GM12878 (cell line): ENCODE measurements around the gene AADAC. TPM values are rescaled to one million over a fixed set of nuclear protein-coding genes. Genes with fewer than 3 reads are reported as not detected.
A peak's percentile ranks its signal among the peaks of the same experiment; 100 is the strongest.

ENCODE experiments used
- ATAC-seq: fragments of 200-7000 bp; cut with Tn5 transposase; 3 replicates; pipeline ENCODE4 v1.9.1; 2020; ENCODE audit warnings: mild to moderate bottlenecking, moderate library complexity
- BruUV-seq: library from RNA; stranded (reverse); fragments of 400-500 nt; replicated peaks from 2 replicates; lab custom pipeline; 2021; lab: Mats Ljungman, UMichigan
- CTCF ChIA-PET: fragments of 300-600 bp; sonication (Branson Sonifier 250); formaldehyde crosslinking; extraction: SDS; loops from one replicate; lab custom pipeline; 2021; ENCODE audit warnings: inconsistent platforms; lab: Yijun Ruan, JAX
- POLR2A ChIA-PET: fragments of 350-600 bp; formaldehyde crosslinking; extraction: SDS; loops from one replicate; lab custom pipeline; 2021; ENCODE audit warnings: inconsistent platforms; lab: Charles Lee
- RAD21 ChIA-PET: fragments of 300-600 bp; sonication (Branson Sonifier 250); formaldehyde crosslinking; loops from one replicate; lab custom pipeline; 2023; ENCODE audit warnings: antibody characterized with exemption; ENCODE audit not compliant: unreplicated experiment; lab: Charles Lee
- SMC1A ChIA-PET: fragments of 300-600 bp; sonication (Branson Sonifier 250); formaldehyde crosslinking; loops from one replicate; lab custom pipeline; 2023; ENCODE audit not compliant: unreplicated experiment, uncharacterized antibody; lab: Charles Lee
- DNase-seq: peaks from one replicate; pipeline ENCODE4 v3.0.0-alpha.2; 2011; ENCODE audit warnings: low read depth, low spot score
- FAIRE-seq: peaks from 3 replicates; lab custom pipeline; 2011; peaks lifted over from hg19 to GRCh38; lab: Jason Lieb, UNC
- H2AFZ ChIP-seq: 2 replicates; pipeline ENCODE4 v1.6.0; 2011; ENCODE audit warnings: low read depth, low read length, control low read depth; ENCODE audit not compliant: control insufficient read depth
- H3K27ac ChIP-seq: 2 replicates; pipeline ENCODE4 v1.5.1; 2011; ENCODE audit warnings: control low read depth; ENCODE audit not compliant: control insufficient read depth, insufficient read depth
- H3K27me3 ChIP-seq, 2 experiments: replicated peaks in 1 of 2; 2 replicates each; pipeline versions ENCODE4 v1.6.0 to v1.6.1; 2011; ENCODE audit warnings: low read length in 1 of 2; ENCODE audit not compliant: control insufficient read depth in 2 of 2, insufficient read depth in 2 of 2
- H3K36me3 ChIP-seq, 2 experiments: 2 replicates each; pipeline ENCODE4 v1.5.1; 2011; ENCODE audit warnings: low read length in 1 of 2; ENCODE audit not compliant: control insufficient read depth in 2 of 2, insufficient read depth in 2 of 2
- H3K4me1 ChIP-seq: 2 replicates; pipeline ENCODE4 v1.6.1; 2011; ENCODE audit warnings: mild to moderate bottlenecking, low read length, moderate library complexity, mixed read lengths; ENCODE audit not compliant: control insufficient read depth, insufficient read depth
- H3K4me2 ChIP-seq: 2 replicates; pipeline ENCODE4 v1.6.0; 2011; ENCODE audit warnings: control low read depth; ENCODE audit not compliant: control insufficient read depth, insufficient read depth
- H3K4me3 ChIP-seq: fragments of 200-600 bp; sonication (generic); 2 replicates; pipeline ENCODE4 v1.5.1; 2016
- H3K79me2 ChIP-seq: 2 replicates; pipeline ENCODE4 v1.6.0; 2011; ENCODE audit warnings: low read length; ENCODE audit not compliant: control insufficient read depth, insufficient read depth
- H3K9ac ChIP-seq: 2 replicates; pipeline ENCODE4 v1.8.0; 2011; ENCODE audit warnings: low read length, control low read depth, mixed read lengths; ENCODE audit not compliant: control insufficient read depth, insufficient read depth
- H3K9me3 ChIP-seq: replicated peaks from 3 replicates; pipeline ENCODE4 v1.5.1; 2011; ENCODE audit warnings: mild to moderate bottlenecking, low read length; ENCODE audit not compliant: control insufficient read depth, insufficient read depth
- H4K20me1 ChIP-seq: 2 replicates; pipeline ENCODE4 v1.6.0; 2011; ENCODE audit not compliant: control insufficient read depth, insufficient read depth
- CBFB ChIP-seq: IDR thresholded peaks from 2 replicates; pipeline ENCODE4 v1.6.1; 2016; ENCODE audit warnings: antibody characterized with exemption, low read depth
- GABPA ChIP-seq: IDR thresholded peaks from 2 replicates; pipeline ENCODE4 v1.6.1; 2014; ENCODE audit warnings: antibody characterized with exemption, low read depth, mild to moderate bottlenecking, inconsistent platforms
- HDGF ChIP-seq: fragments of 450-650 bp; IDR thresholded peaks from 2 replicates; pipeline ENCODE4 v1.6.1; 2016; ENCODE audit warnings: antibody characterized with exemption
- IKZF1 ChIP-seq: fragments of 450-650 bp; conservative IDR thresholded peaks from 2 replicates; pipeline ENCODE4 v1.6.1; 2017; ENCODE audit warnings: antibody characterized with exemption, mild to moderate bottlenecking
- MEF2B ChIP-seq: fragments of 450-650 bp; IDR thresholded peaks from 2 replicates; pipeline ENCODE4 v1.6.1; 2018; ENCODE audit warnings: mild to moderate bottlenecking, moderate library complexity; ENCODE audit not compliant: partially characterized antibody, poor library complexity, severe bottlenecking
- MYC ChIP-seq: IDR thresholded peaks from 2 replicates; pipeline ENCODE4 v1.6.1; 2011; ENCODE audit warnings: mild to moderate bottlenecking, low read length, moderate library complexity, inconsistent platforms; ENCODE audit not compliant: insufficient read depth, insufficient replicate concordance, insufficient read length, severe bottlenecking
- NR2C2 ChIP-seq: IDR thresholded peaks from 2 replicates; pipeline ENCODE4 v1.6.1; 2011; ENCODE audit warnings: borderline replicate concordance, low read depth; ENCODE audit not compliant: control insufficient read depth, insufficient read length
- NR2F1 ChIP-seq: fragments of 450-650 bp; conservative IDR thresholded peaks from 2 replicates; pipeline ENCODE4 v1.6.1; 2017; ENCODE audit warnings: mild to moderate bottlenecking
- NRF1 ChIP-seq: conservative IDR thresholded peaks from 2 replicates; pipeline ENCODE4 v1.6.1; 2011; ENCODE audit warnings: mild to moderate bottlenecking, low read depth, low read length, improper control_type of control experiment
- PAX8 ChIP-seq: fragments of 450-650 bp; IDR thresholded peaks from 2 replicates; pipeline ENCODE4 v1.6.1; 2017; ENCODE audit warnings: mild to moderate bottlenecking, moderate library complexity
- RAD21 ChIP-seq: IDR thresholded peaks from 2 replicates; pipeline ENCODE4 v1.6.1; 2011; ENCODE audit warnings: mild to moderate bottlenecking, low read depth, low read length, moderate library complexity; ENCODE audit not compliant: insufficient read depth
- SMARCA5 ChIP-seq: fragments of 450-650 bp; IDR thresholded peaks from 2 replicates; pipeline ENCODE4 v1.6.1; 2017; ENCODE audit warnings: mild to moderate bottlenecking
- TCF12 ChIP-seq: IDR thresholded peaks from 2 replicates; pipeline ENCODE4 v1.6.1; 2011; ENCODE audit warnings: low read depth, mild to moderate bottlenecking, low read length
- TCF3 ChIP-seq: IDR thresholded peaks from 2 replicates; pipeline ENCODE4 v1.6.1; 2012; ENCODE audit warnings: low read depth, mild to moderate bottlenecking, low read length, borderline replicate concordance; ENCODE audit not compliant: insufficient read depth
- TCF7 ChIP-seq: IDR thresholded peaks from 2 replicates; pipeline ENCODE4 v1.6.1; 2014; ENCODE audit warnings: antibody characterized with exemption, borderline replicate concordance
- YBX1 ChIP-seq: fragments of 450-650 bp; IDR thresholded peaks from 2 replicates; pipeline ENCODE4 v1.6.1; 2016; ENCODE audit warnings: antibody characterized with exemption
- ZBED1 ChIP-seq: IDR thresholded peaks from 2 replicates; pipeline ENCODE4 v1.6.1; 2016; ENCODE audit warnings: borderline replicate concordance
- ZBTB11 ChIP-seq: fragments of 450-650 bp; formaldehyde crosslinking; IDR thresholded peaks from 2 replicates; pipeline ENCODE4 v1.5.0; 2022; ENCODE audit warnings: mild to moderate bottlenecking, missing genetic modification characterization
- WGBS: methylation state at CpG from one replicate; pipeline ENCODE4 v1.1.6; 2016; ENCODE audit warnings: low lambda C conversion rate; ENCODE audit not compliant: insufficient replicate concordance, insufficient coverage; ENCODE audit errors: missing lambda C conversion rate; 5-methylcytosine and 5-hydroxymethylcytosine counted together
- in situ Hi-C: fragments of 300-500 bp; cut with MboI; formaldehyde crosslinking; loops from 9 replicates; pipeline ENCODE4 v1.14.3; 2018; ENCODE audit warnings: mixed read lengths
- intact Hi-C: fragments of 100-400 bp; cut with micrococcal nuclease; formaldehyde crosslinking; loops from one replicate; pipeline ENCODE4 v1.14.2; 2022; ENCODE audit not compliant: unreplicated experiment
- polyA plus RNA-seq, 11 experiments: library from polyadenylated mRNA; depleted of rRNA in 4 of 11; unstranded in 6 of 11; stranded (reverse) in 5 of 11; fragments of >200 nt; fragmentation: Nextera tagmentation in 4 of 11; fragmentation: Illumina TruSeq in 1 of 11; extraction: Ambion mirVana in 4 of 11; extraction: Trizol in 1 of 11; gene quantifications; 1 replicate in 1 of 11; 2 replicates in 10 of 11; pipeline versions ENCODE4 v1.2.1 to v1.2.3, GENCODE V29; 2011 to 2016; ENCODE audit warnings: inconsistent platforms in 2 of 11, missing spikeins in 2 of 11, low read depth in 1 of 11
- total RNA-seq, 4 experiments: library from RNA; depleted of rRNA in 3 of 4; stranded (reverse); fragments of >200 nt in 3 of 4; fragmentation: Illumina TruSeq in 1 of 4; extraction: Trizol in 1 of 4; gene quantifications; 2 replicates each; pipeline versions ENCODE4 v1.2.1 to v1.2.3, GENCODE V29; 2013 to 2021

AADAC gene
- total and polyA plus RNA-seq, 10 of the 15 experiments (the other 5 are each of a cell fraction or from before 2014, with no cell fraction given), result 0.13 TPM; not detected in 9

GRCh38 chr3:151859905-151860304 is 46.0 kb downstream of the AADAC start:
- H3K4me2 ChIP-seq, result no peak overlapping the region
- ATAC-seq (no peak), FAIRE-seq (no peak), DNase-seq (no peak)
- no peaks in the 10 kb centered on the region for H3K9me3 ChIP-seq
- H3K79me2 ChIP-seq, result no peaks in the 10 kb centered on the region
- intact Hi-C loops (no loop called here), in situ Hi-C loops (no loop called here)
- BruUV-seq, result no TSS peak
- H3K36me3 ChIP-seq, result no peaks in the 10 kb centered on the region
- no peak overlapping the region for H3K9ac ChIP-seq
- no peaks in the 10 kb centered on the region for H3K4me1 ChIP-seq
- CTCF ChIA-PET, result interaction anchor here (1.3 kb wide), 1 partner anchor 13 kb away, joined by 5 read pairs; no protein-coding TSS in a partner anchor
- TF ChIP-seq NR2F1 (no peak), MEF2B (no peak), NRF1 (no peak), ZBED1 (no peak), NR2C2 (no peak), HDGF (no peak), MYC (no peak), IKZF1 (no peak), TCF12 (no peak)
- RAD21 ChIA-PET, result no interaction called here
- H3K27me3 ChIP-seq, result no peaks in the 10 kb centered on the region
- POLR2A ChIA-PET, result no interaction called here
- H4K20me1 ChIP-seq, result no peaks in the 10 kb centered on the region
- H2AFZ ChIP-seq, result no peak overlapping the region
- H3K4me3 ChIP-seq, result no peak overlapping the region
- SMC1A ChIA-PET, result interaction anchor here (1.0 to 1.3 kb wide), 2 partner anchors 15 to 160 kb away, joined by 3 read pairs; no protein-coding TSS in a partner anchor
- H3K27ac ChIP-seq, result no peak overlapping the region

GRCh38 chr3:151863611-151864010 is 49.7 kb downstream of the AADAC start:
- Histone ChIP-seq H2AFZ (no peak overlapping the region), H3K9ac (no peak overlapping the region), H3K79me2 (no peaks in the 10 kb centered on the region), H4K20me1 (no peaks in the 10 kb centered on the region), H3K27ac (no peak overlapping the region), H3K9me3 (no peaks in the 10 kb centered on the region), H3K36me3 (no peaks in the 10 kb centered on the region), H3K4me1 (no peaks in the 10 kb centered on the region), H3K4me2 (no peak overlapping the region), H3K4me3 (no peak overlapping the region), H3K27me3 (no peaks in the 10 kb centered on the region)
- in situ Hi-C loops (no loop called here), intact Hi-C loops (no loop called here)
- ChIA-PET CTCF (no interaction called here), RAD21 (no interaction called here), SMC1A (interaction anchor here (1.1 kb wide), 1 partner anchor 55 kb away, joined by 3 read pairs; no protein-coding TSS in a partner anchor), POLR2A (no interaction called here)
- BruUV-seq, result no TSS peak
- 59% methylated on average over 2 of the region's 2 CpGs for WGBS
- no peak for DNase-seq
- no peak for FAIRE-seq
- ATAC-seq, result peak; percentile 55
- no peak for TF ChIP-seq ZBTB11 (CRISPR knock-in tag)
- no peak for TF ChIP-seq YBX1
- no peak for TF ChIP-seq GABPA
- TF ChIP-seq RAD21, result no peak
- TF ChIP-seq NRF1, result no peak
- no peak for TF ChIP-seq MEF2B
- no peak for TF ChIP-seq SMARCA5
- no peak for TF ChIP-seq CBFB
- TF ChIP-seq PAX8, result no peak
- no peak for TF ChIP-seq TCF3
- no peak for TF ChIP-seq TCF7
